ENCODE data around the gene KIAA1217. TPM values are rescaled to one million over a fixed set of nuclear protein-coding genes. Genes with fewer than 3 reads are reported as not detected.
A peak's percentile ranks its signal among the peaks of the same experiment; 100 is the strongest.

The KIAA1217 gene
- total and polyA plus RNA-seq, 2 of the 8 experiments (the other 6 are each of a cell fraction or from before 2014, with no cell fraction given), result 4.5 to 15.6 TPM

- WGBS, 2 experiments (ENCODE audit: extremely low coverage in 1 of 2, insufficient coverage in 1 of 2, insufficient read length in 1 of 2, insufficient replicate concordance in 2 of 2, low coverage in 1 of 2, low lambda C conversion rate in 2 of 2, missing lambda C conversion rate in 1 of 2), result 91% methylated on average over 4 of the region's 4 CpGs; no CpG with 5 or more reads in 1 of the 2 experiments
- CTCF ChIA-PET (ENCODE audit: partially characterized antibody), result interaction anchor here (0.6 to 2.7 kb wide), 5 partner anchors 27 to 364 kb away, joined by 3 to 11 read pairs (median 5); no protein-coding TSS in a partner anchor
- peaks cover 5 to 13% (median 8%) of the 10 kb centered on the region in 4 experiments; a peak in 6 of 7 replicates for H3K4me1 ChIP-seq (replicated peaks in 1 of 4; ENCODE audit: control insufficient read depth in 3 of 4, insufficient read depth in 4 of 4, low read length in 3 of 4)
Observed at GRCh38 chr10:24358022-24358421, 149.1 kb downstream of the KIAA1217 start.

More at GRCh38 chr10:24358022-24358421, 149.1 kb downstream of the KIAA1217 start:
- peak overlapping the region; percentile 89 for H2BK5ac ChIP-seq (ENCODE audit: low read depth, low read length)
- POLR2A ChIA-PET (ENCODE audit: partially characterized antibody), result no interaction called here
- no peaks in the 10 kb centered on the region for H3K9me3 ChIP-seq (ENCODE audit: insufficient read depth in 2 of 2, low read depth in 1 of 2, low read length in 1 of 2)
- no peak overlapping the region for H3K56ac ChIP-seq (replicated peaks; ENCODE audit: insufficient read length, low read depth, low read length)
- DNase-seq (ENCODE audit: low read depth in 1 of 2, low spot score in 2 of 2), result no peak
- no peak overlapping the region for H2AFZ ChIP-seq (ENCODE audit: low read length)
- H4K91ac ChIP-seq (replicated peaks; ENCODE audit: insufficient read length, low read length), result peak overlapping the region; percentile 83
- TF ChIP-seq ZNF274 (IDR thresholded peaks at IDR 0.05; ENCODE audit: borderline replicate concordance, extremely low read depth, low read length), result no peak
- no peak for TF ChIP-seq SIRT6 (IDR thresholded peaks at IDR 0.05; ENCODE audit: low read length)
- TF ChIP-seq CHD1 (IDR thresholded peaks at IDR 0.05; ENCODE audit: low read depth, low read length), result no peak
- no peak for TF ChIP-seq KDM4A (IDR thresholded peaks at IDR 0.05; ENCODE audit: low read depth, low read length, severe bottlenecking)
- H4K20me1 ChIP-seq (replicated peaks in 1 of 2; ENCODE audit: control insufficient read depth in 1 of 2, insufficient read depth in 2 of 2, low read length in 2 of 2), result no peaks in the 10 kb centered on the region
- no peaks in the 10 kb centered on the region for H3K79me1 ChIP-seq (ENCODE audit: low read depth, low read length)
- H3K27me3 ChIP-seq (replicated peaks in 1 of 4; ENCODE audit: control insufficient read depth in 3 of 4, extremely low read depth in 1 of 4, insufficient read depth in 3 of 4, low read length in 3 of 4), result no peaks in the 10 kb centered on the region
- H3K14ac ChIP-seq (ENCODE audit: insufficient read length), result no peak overlapping the region
- H3K4me3 ChIP-seq (ENCODE audit: extremely low read depth in 1 of 4, insufficient read depth in 2 of 4, low read depth in 3 of 4, low read length in 4 of 4), result 0 out of 8 replicates have a peak overlapping the region, but pooled peaks of 1 of the 4 experiments have one; percentile 22
- H3K23ac ChIP-seq (ENCODE audit: insufficient read length), result no peak overlapping the region
- no peaks in the 10 kb centered on the region for H3K79me2 ChIP-seq (ENCODE audit: control insufficient read depth in 1 of 2, insufficient read depth in 2 of 2, low read length in 2 of 2)
- H2AK5ac ChIP-seq (ENCODE audit: low read depth, low read length), result 0 out of 2 replicates have a peak overlapping the region, but pooled peaks have one; percentile 0
- peak overlapping the region; percentile 8 to 48; a peak in 2 of 4 replicates for H3K4me2 ChIP-seq (ENCODE audit: insufficient read depth in 1 of 2, low read depth in 2 of 2, low read length in 2 of 2)
- H3K36me3 ChIP-seq (ENCODE audit: control insufficient read depth in 2 of 4, insufficient read depth in 4 of 4, low read length in 3 of 4), result no peaks in the 10 kb centered on the region
- no peaks in the 10 kb centered on the region for H3K23me2 ChIP-seq (ENCODE audit: low read depth, low read length)
- 0 out of 2 replicates have a peak overlapping the region, but pooled peaks have one; percentile 22 for H2BK12ac ChIP-seq (ENCODE audit: low read depth, low read length)
- peak overlapping the region; percentile 24 for H2BK120ac ChIP-seq (replicated peaks; ENCODE audit: low read depth, low read length)
- peak overlapping the region; percentile 59; the same call in 1 of the 2 replicates for H3K27ac ChIP-seq (ENCODE audit: low read depth, low read length)
- no peak overlapping the region for H4K8ac ChIP-seq (ENCODE audit: extremely low read depth, insufficient read depth, low read length)
- peak overlapping the region; percentile 73; the same call in 1 of the 2 replicates for H2BK20ac ChIP-seq (ENCODE audit: low read length)
- H3K4ac ChIP-seq (replicated peaks; ENCODE audit: insufficient read length, low read depth, low read length), result no peak overlapping the region
- 0 out of 2 replicates have a peak overlapping the region, but pooled peaks have one; percentile 18 for H2BK15ac ChIP-seq (ENCODE audit: low read length)
- peak overlapping the region; percentile 3; the same call in 1 of the 2 replicates for H3K18ac ChIP-seq (ENCODE audit: extremely low read depth, low read length)
- FAIRE-seq, result no peak
- no peak overlapping the region for H4K5ac ChIP-seq (ENCODE audit: insufficient read length, low read depth, low read length)
- H3K9ac ChIP-seq (replicated peaks in 1 of 4; ENCODE audit: extremely low read depth in 1 of 4, low read depth in 3 of 4, low read length in 3 of 4), result no peak overlapping the region

Data from H1 (cell line).